SU-DHL-6 (cell line): ENCODE measurements around the gene PNPLA6.
A peak's percentile ranks its signal among the peaks of the same experiment; 100 is the strongest.
"Not testable (repeated sequence)": the region's sequence is repeated elsewhere in the genome, so short reads cannot be mapped to it uniquely, and the experiment has no call there.

Experiments used
- H2AFZ ChIP-seq: fragments of 200-600 bp; sonication (generic); 2 replicates; pipeline ENCODE4 v1.6.1; 2014; ENCODE audit warnings: low read depth, mild to moderate bottlenecking, moderate library complexity, mixed read lengths, antibody characterized with exemption, low read length; ENCODE audit not compliant: severe bottlenecking
- H3F3A ChIP-seq: fragments of 200-600 bp; shearing (Covaris generic); 2 replicates; pipeline ENCODE4 v1.6.0; 2016; ENCODE audit warnings: antibody characterized with exemption, mild to moderate bottlenecking; ENCODE audit not compliant: insufficient read depth
- H3K27ac ChIP-seq: fragments of 200-600 bp; sonication (generic); 2 replicates; pipeline ENCODE4 v1.5.1; 2016; ENCODE audit warnings: low read depth, mild to moderate bottlenecking, low read length, moderate library complexity, mixed read lengths
- H3K27me3 ChIP-seq: fragments of 200-600 bp; sonication (generic), shearing (Covaris generic); 2 replicates; pipeline ENCODE4 v1.6.0; 2014; ENCODE audit warnings: mild to moderate bottlenecking, low read length
- H3K36me3 ChIP-seq: fragments of 200-600 bp; sonication (generic); 2 replicates; pipeline ENCODE4 v1.6.1; 2014; ENCODE audit warnings: mild to moderate bottlenecking, low read length, mixed read lengths
- H3K4me2 ChIP-seq: fragments of 300-600, 200-600 bp; shearing (Covaris generic), sonication (generic); 2 replicates; pipeline ENCODE4 v1.6.0; 2014; ENCODE audit warnings: low read length, low read depth, mild to moderate bottlenecking; ENCODE audit not compliant: poor library complexity, severe bottlenecking
- H3K4me3 ChIP-seq: fragments of 200-600 bp; sonication (generic); 2 replicates; pipeline ENCODE4 v1.5.1; 2014; ENCODE audit warnings: antibody characterized with exemption, low read length, mild to moderate bottlenecking, mixed read lengths; ENCODE audit not compliant: insufficient read depth, poor library complexity, severe bottlenecking
- H3K79me2 ChIP-seq: fragments of 200-600 bp; sonication (generic); 2 replicates; pipeline ENCODE4 v1.6.1; 2014; ENCODE audit warnings: mild to moderate bottlenecking, low read length, moderate library complexity; ENCODE audit not compliant: insufficient read depth
- H3K9ac ChIP-seq: fragments of 200-600 bp; sonication (generic); 2 replicates; pipeline ENCODE4 v1.7.0; 2014; ENCODE audit warnings: mild to moderate bottlenecking, low read length
- H3K9me2 ChIP-seq: fragments of 200-600 bp; sonication (generic); replicated peaks from 2 replicates; pipeline ENCODE4 v1.6.1; 2014; ENCODE audit warnings: low read length; ENCODE audit not compliant: insufficient read depth
- H3K9me3 ChIP-seq: fragments of 200-600 bp; sonication (generic); 2 replicates; pipeline ENCODE4 v1.6.1; 2014; ENCODE audit warnings: low read length, mixed read lengths; ENCODE audit not compliant: insufficient read depth
- H4K20me1 ChIP-seq: fragments of 200-600 bp; sonication (generic); 2 replicates; pipeline ENCODE4 v1.6.1; 2014; ENCODE audit warnings: low read depth, mild to moderate bottlenecking, antibody characterized with exemption, low read length, moderate library complexity, mixed read lengths
- EZH2phosphoT487 ChIP-seq: fragments of 200-600 bp; sonication (generic), shearing (Covaris generic); conservative IDR thresholded peaks from 2 replicates; pipeline ENCODE4 v1.6.1; 2018; ENCODE audit warnings: mild to moderate bottlenecking, antibody characterized with exemption, low read length, moderate library complexity, mixed read lengths
- TF ChIP-seq, protein P1 (sequence below): fragments of 200-600 bp; sonication (generic); IDR thresholded peaks from one replicate; pipeline ENCODE4 v1.5.1; 2017; ENCODE audit warnings: antibody characterized with exemption, mild to moderate bottlenecking, low read length, moderate library complexity; ENCODE audit not compliant: insufficient read depth, poor library complexity, severe bottlenecking

PNPLA6 gene

DNA sequence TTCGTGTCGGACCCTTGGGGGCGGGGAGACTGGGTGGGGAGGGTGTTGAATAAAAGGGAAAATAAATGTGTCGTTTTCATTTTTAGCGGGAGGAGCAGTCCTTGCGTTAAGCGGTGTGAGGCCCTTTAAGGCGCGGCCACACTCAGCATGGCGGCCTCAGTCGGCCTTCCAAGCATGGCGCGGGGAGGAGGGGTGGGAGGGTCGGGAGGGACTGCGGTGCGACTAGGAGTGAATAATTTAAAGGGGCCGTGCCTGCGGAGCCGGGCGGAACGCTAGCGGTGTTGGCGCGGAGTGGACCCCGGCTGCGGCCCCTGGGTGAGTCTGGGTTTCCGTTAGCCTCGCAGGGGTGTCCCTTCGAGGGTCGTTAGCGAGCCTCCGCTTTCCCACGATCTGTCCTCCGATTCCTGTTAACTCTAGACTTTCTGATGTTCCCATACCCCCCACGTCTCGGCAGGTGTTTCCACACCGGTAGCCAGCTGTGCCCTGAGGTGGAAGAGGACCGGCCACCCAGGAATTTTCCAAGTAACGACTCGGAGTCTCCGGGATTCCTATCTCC is 1.5 kb upstream of the PNPLA6 start:
- H3K9me3 ChIP-seq = no peaks in the 10 kb centered on the region
- H3K9me2 ChIP-seq = no peaks in the 10 kb centered on the region
- no peaks in the 10 kb centered on the region for H3F3A ChIP-seq
- peak overlapping the region; percentile 84 for H2AFZ ChIP-seq
- H3K4me2 ChIP-seq = peak overlapping the region; percentile 79
- H4K20me1 ChIP-seq = no peaks in the 10 kb centered on the region
- H3K79me2 ChIP-seq = no peaks in the 10 kb centered on the region
- TF ChIP-seq EZH2phosphoT487 = no peak
- TF ChIP-seq, protein P1, sequence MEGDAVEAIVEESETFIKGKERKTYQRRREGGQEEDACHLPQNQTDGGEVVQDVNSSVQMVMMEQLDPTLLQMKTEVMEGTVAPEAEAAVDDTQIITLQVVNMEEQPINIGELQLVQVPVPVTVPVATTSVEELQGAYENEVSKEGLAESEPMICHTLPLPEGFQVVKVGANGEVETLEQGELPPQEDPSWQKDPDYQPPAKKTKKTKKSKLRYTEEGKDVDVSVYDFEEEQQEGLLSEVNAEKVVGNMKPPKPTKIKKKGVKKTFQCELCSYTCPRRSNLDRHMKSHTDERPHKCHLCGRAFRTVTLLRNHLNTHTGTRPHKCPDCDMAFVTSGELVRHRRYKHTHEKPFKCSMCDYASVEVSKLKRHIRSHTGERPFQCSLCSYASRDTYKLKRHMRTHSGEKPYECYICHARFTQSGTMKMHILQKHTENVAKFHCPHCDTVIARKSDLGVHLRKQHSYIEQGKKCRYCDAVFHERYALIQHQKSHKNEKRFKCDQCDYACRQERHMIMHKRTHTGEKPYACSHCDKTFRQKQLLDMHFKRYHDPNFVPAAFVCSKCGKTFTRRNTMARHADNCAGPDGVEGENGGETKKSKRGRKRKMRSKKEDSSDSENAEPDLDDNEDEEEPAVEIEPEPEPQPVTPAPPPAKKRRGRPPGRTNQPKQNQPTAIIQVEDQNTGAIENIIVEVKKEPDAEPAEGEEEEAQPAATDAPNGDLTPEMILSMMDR = no peak
- H3K27ac ChIP-seq = no peak overlapping the region
- peak overlapping the region; percentile 90 for H3K4me3 ChIP-seq
- no peaks in the 10 kb centered on the region for H3K36me3 ChIP-seq
- peak overlapping the region; percentile 73 for H3K9ac ChIP-seq
- H3K27me3 ChIP-seq = no peaks in the 10 kb centered on the region

DNA sequence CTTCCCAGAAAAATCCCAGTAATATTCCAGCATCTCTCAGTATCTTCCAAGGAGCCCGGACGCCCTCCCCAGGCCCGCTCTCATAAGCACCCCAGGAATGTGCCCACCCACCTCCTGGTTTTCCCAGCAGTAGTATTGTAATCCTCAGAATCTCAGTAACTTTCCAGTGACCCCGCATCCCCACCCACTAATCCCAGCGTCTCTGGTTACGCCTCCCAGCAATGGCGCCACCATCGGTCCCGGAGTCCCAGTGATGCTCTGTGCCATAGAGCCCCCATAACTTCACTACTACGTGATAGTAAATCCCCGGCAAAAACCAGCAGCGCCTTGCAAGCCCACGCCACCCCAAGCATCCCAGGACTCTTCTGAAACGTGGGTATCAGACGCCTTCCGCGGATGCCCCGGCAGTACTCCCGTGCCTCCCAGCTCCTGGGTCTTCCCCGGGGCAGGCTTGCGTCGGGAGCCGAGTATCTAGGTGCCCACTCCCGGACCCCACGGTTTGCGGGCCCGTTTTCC is 928 bp upstream of the PNPLA6 start:
- no peaks in the 10 kb centered on the region for H4K20me1 ChIP-seq
- peak overlapping the region; percentile 79 for H3K4me2 ChIP-seq
- no peaks in the 10 kb centered on the region for H3K9me2 ChIP-seq
- H3K27ac ChIP-seq = peak overlapping the region; percentile 39
- H3K36me3 ChIP-seq = no peaks in the 10 kb centered on the region
- H3K27me3 ChIP-seq = no peaks in the 10 kb centered on the region
- peak overlapping the region; percentile 90 for H3K4me3 ChIP-seq
- H2AFZ ChIP-seq = peak overlapping the region; percentile 73
- no peaks in the 10 kb centered on the region for H3K9me3 ChIP-seq
- no peaks in the 10 kb centered on the region for H3F3A ChIP-seq
- no peaks in the 10 kb centered on the region for H3K79me2 ChIP-seq
- peak overlapping the region; percentile 73 for H3K9ac ChIP-seq
- TF ChIP-seq, protein P1 = no peak
- no peak for TF ChIP-seq EZH2phosphoT487

DNA sequence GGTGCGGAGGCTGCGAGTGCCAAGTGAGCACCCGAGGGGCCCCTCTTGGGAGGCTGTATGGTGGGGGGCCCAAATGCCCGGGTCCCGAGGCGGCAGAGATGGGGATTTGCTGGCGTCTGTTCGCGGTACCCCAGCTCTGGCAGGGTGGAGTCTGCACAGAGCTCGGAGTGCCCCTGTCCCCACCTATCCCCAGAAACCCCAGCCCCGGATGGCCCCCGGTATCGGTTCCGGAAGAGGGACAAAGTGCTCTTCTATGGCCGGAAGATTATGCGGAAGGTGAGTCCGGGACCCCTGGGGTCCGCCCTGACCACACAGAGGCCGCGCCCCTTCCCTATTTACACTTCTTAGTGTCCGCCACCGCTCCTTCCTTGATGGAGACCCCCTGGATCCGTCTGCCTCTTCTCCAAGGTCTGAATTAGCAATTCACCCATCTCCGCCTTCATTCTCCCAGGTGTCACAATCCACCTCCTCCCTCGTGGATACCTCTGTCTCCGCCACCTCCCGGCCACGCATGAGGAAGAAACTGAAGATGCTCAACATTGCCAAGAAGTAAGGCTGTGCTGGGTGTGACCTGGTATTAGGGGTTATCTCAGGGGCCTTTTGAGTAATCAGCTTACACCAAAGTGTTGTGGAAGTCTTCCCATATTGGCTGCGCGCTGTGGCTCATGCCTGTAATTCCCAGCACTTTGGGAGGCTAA is 630 bp downstream of the PNPLA6 start:
- no peaks in the 10 kb centered on the region for H3K36me3 ChIP-seq
- H3K79me2 ChIP-seq = no peaks in the 10 kb centered on the region
- H3K9me3 ChIP-seq = no peaks in the 10 kb centered on the region
- H3F3A ChIP-seq = no peaks in the 10 kb centered on the region
- H3K4me2 ChIP-seq = peak overlapping the region; percentile 79
- no peaks in the 10 kb centered on the region for H3K9me2 ChIP-seq
- H3K27me3 ChIP-seq = no peaks in the 10 kb centered on the region
- H3K9ac ChIP-seq = peak overlapping the region; percentile 73
- TF ChIP-seq, protein P1 = no peak
- no peak for TF ChIP-seq EZH2phosphoT487
- H4K20me1 ChIP-seq = no peaks in the 10 kb centered on the region
- H3K27ac ChIP-seq = no peak overlapping the region; the same call in 1 of the 2 replicates
- peak overlapping the region; percentile 90 for H3K4me3 ChIP-seq
- H2AFZ ChIP-seq = peak overlapping the region; percentile 73

DNA sequence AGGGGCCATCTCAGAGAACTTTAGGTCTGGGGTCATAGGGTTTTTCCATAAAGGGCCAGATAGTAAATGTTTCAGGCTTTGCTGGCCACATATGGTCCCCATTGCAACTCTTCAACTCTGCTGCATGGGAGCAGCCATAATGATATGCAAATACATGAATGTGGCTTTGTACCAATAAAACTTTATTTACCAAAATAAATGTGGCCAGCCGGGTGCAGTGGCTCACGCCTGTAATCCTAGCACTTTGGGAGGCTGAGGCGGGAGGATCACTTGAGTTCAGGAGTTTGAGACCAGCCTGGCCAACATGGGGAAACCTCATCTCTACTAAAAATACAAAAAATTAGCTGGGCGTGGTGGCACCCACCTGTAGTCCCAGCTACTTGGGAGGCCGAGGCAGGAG is 3.5 kb downstream of the PNPLA6 start:
- H3K27me3 ChIP-seq, H3F3A ChIP-seq, H2AFZ ChIP-seq, H3K4me2 ChIP-seq, H3K79me2 ChIP-seq, H3K36me3 ChIP-seq, H3K9ac ChIP-seq, H3K27ac ChIP-seq, H3K9me2 ChIP-seq, H3K4me3 ChIP-seq, H3K9me3 ChIP-seq, H4K20me1 ChIP-seq: not testable (repeated sequence)
